Measurements from ENCODE around the gene PKNOX2. TPM values are rescaled to one million over a fixed set of nuclear protein-coding genes. Genes with fewer than 3 reads are reported as not detected.

The PKNOX2 gene
- polyA plus RNA-seq, 2 of the 4 experiments (the other 2 are of a cell fraction): not detected

GRCh38 chr11:125413226-125413625, 248.7 kb downstream of the PKNOX2 start:
- no peaks in the 10 kb centered on the region for H3K9me3 ChIP-seq
- DNase-seq (ENCODE audit: low read depth in 1 of 2, low spot score in 1 of 2) (no peak), ATAC-seq (no peak), FAIRE-seq (no peak)
- TF ChIP-seq, protein P1, sequence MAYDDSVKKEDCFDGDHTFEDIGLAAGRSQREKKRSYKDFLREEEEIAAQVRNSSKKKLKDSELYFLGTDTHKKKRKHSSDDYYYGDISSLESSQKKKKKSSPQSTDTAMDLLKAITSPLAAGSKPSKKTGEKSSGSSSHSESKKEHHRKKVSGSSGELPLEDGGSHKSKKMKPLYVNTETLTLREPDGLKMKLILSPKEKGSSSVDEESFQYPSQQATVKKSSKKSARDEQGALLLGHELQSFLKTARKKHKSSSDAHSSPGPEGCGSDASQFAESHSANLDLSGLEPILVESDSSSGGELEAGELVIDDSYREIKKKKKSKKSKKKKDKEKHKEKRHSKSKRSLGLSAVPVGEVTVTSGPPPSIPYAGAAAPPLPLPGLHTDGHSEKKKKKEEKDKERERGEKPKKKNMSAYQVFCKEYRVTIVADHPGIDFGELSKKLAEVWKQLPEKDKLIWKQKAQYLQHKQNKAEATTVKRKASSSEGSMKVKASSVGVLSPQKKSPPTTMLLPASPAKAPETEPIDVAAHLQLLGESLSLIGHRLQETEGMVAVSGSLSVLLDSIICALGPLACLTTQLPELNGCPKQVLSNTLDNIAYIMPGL (CRISPR knock-in tag; IDR thresholded peaks at IDR 0.05; ENCODE audit: borderline replicate concordance): no peak
- TF ChIP-seq ESRRA (IDR thresholded peaks at IDR 0.05; ENCODE audit: borderline replicate concordance, low read length): no peak
- TF ChIP-seq ELK1 (IDR thresholded peaks at IDR 0.05; ENCODE audit: low read depth, low read length): no peak
- TF ChIP-seq EHMT2 (IDR thresholded peaks at IDR 0.05; ENCODE audit: low read depth): no peak
- TF ChIP-seq RNF2 (IDR thresholded peaks at IDR 0.05; ENCODE audit: borderline replicate concordance, low read depth): no peak
- no peak for TF ChIP-seq MAFK (IDR thresholded peaks at IDR 0.05; ENCODE audit: partially characterized antibody)
- TF ChIP-seq ZNF302 (CRISPR knock-in tag; IDR thresholded peaks at IDR 0.05): no peak
- no peak for TF ChIP-seq EP300 (IDR thresholded peaks at IDR 0.05)
- TF ChIP-seq, protein P2, sequence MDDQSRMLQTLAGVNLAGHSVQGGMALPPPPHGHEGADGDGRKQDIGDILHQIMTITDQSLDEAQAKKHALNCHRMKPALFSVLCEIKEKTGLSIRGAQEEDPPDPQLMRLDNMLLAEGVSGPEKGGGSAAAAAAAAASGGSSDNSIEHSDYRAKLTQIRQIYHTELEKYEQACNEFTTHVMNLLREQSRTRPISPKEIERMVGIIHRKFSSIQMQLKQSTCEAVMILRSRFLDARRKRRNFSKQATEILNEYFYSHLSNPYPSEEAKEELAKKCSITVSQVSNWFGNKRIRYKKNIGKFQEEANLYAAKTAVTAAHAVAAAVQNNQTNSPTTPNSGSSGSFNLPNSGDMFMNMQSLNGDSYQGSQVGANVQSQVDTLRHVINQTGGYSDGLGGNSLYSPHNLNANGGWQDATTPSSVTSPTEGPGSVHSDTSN (IDR thresholded peaks at IDR 0.05): no peak
- TF ChIP-seq PHF8 (IDR thresholded peaks at IDR 0.05; ENCODE audit: borderline replicate concordance, low read depth): no peak
- TF ChIP-seq RCOR1 (IDR thresholded peaks at IDR 0.05; ENCODE audit: low read depth, low read length): no peak
- no peak for TF ChIP-seq MAX (IDR thresholded peaks at IDR 0.05)
- TF ChIP-seq E2F6 (IDR thresholded peaks at IDR 0.05; ENCODE audit: borderline replicate concordance, low read depth): no peak
- no peak for TF ChIP-seq TFCP2L1 (CRISPR knock-in tag; IDR thresholded peaks at IDR 0.05)
- TF ChIP-seq HDAC2 (IDR thresholded peaks at IDR 0.05): no peak
- TF ChIP-seq ZFP36 (IDR thresholded peaks at IDR 0.05; ENCODE audit: borderline replicate concordance, partially characterized antibody): no peak
- no peak for TF ChIP-seq BCL3 (IDR thresholded peaks at IDR 0.05)
- TF ChIP-seq FOXS1 (CRISPR knock-in tag; IDR thresholded peaks at IDR 0.05): no peak
- H3K4me3 ChIP-seq: no peak overlapping the region
- no peak overlapping the region for H3K27ac ChIP-seq
- H3K4me1 ChIP-seq: no peaks in the 10 kb centered on the region
- WGBS (ENCODE audit: missing lambda C conversion rate): 40% methylated on average over 7 of the region's 7 CpGs
- no peak overlapping the region for H3K4me2 ChIP-seq
- CTCF ChIA-PET: interaction anchor here (1.0 to 1.9 kb wide), 4 partner anchors 8 to 16 kb away, joined by 4 to 6 read pairs (median 4); no protein-coding TSS in a partner anchor
- POLR2A ChIA-PET: no interaction called here

DNA sequence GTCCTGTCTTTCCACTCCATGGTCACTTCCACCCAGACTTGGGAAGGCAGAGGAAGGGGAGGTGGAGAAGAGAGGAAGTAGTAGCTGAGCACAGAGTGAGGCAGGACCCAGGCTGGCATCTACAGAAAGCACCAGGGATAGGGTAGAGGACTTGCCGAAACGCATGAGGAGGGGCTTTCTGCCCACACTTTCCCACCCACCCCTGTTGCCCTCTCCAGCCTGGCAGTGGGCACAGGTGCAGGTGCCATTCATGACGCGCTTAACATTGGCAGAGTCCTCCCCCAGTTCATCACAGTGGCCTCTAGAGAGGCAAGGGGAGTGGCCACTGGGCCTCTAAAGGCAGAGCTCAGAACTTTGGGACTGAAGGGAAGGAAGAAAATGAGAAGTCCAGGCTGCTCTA, 249.6 kb downstream of the PKNOX2 start:
- Histone ChIP-seq H3K4me2 (no peak overlapping the region), H3K9me3 (no peaks in the 10 kb centered on the region), H3K27ac (no peak overlapping the region), H3K4me1 (no peaks in the 10 kb centered on the region), H3K4me3 (no peak overlapping the region)
- no CpG with 5 or more reads among the region's 4 CpGs for WGBS (ENCODE audit: missing lambda C conversion rate)
- ATAC-seq: no peak
- FAIRE-seq: no peak
- CTCF ChIA-PET: interaction anchor here (1.2 to 1.7 kb wide), 2 partner anchors 9 to 13 kb away, joined by 4 to 6 read pairs; no protein-coding TSS in a partner anchor
- no peak for DNase-seq (ENCODE audit: low read depth in 1 of 2, low spot score in 1 of 2)
- POLR2A ChIA-PET: no interaction called here
- no peak for TF ChIP-seq RCOR1 (IDR thresholded peaks at IDR 0.05; ENCODE audit: low read depth, low read length)
- TF ChIP-seq CBX8 (IDR thresholded peaks at IDR 0.05): no peak
- TF ChIP-seq, protein P1 (CRISPR knock-in tag; IDR thresholded peaks at IDR 0.05; ENCODE audit: borderline replicate concordance): no peak
- TF ChIP-seq FOSB (CRISPR knock-in tag; IDR thresholded peaks at IDR 0.05): no peak
- no peak for TF ChIP-seq FOSL2 (IDR thresholded peaks at IDR 0.05)
- no peak for TF ChIP-seq FOSL2 (CRISPR knock-in tag; IDR thresholded peaks at IDR 0.05)
- no peak for TF ChIP-seq ZFP36 (IDR thresholded peaks at IDR 0.05; ENCODE audit: borderline replicate concordance, partially characterized antibody)
- no peak for TF ChIP-seq HOXB13 (CRISPR knock-in tag; IDR thresholded peaks at IDR 0.05; ENCODE audit: low read depth)
- no peak for TF ChIP-seq NPAS2 (CRISPR knock-in tag; IDR thresholded peaks at IDR 0.05; ENCODE audit: borderline replicate concordance)
- TF ChIP-seq USF2 (IDR thresholded peaks at IDR 0.05): no peak
- TF ChIP-seq MAFK (IDR thresholded peaks at IDR 0.05; ENCODE audit: partially characterized antibody): no peak

Data from A549 (cell line).